ENCODE measurements around the gene CHST8.

DNA sequence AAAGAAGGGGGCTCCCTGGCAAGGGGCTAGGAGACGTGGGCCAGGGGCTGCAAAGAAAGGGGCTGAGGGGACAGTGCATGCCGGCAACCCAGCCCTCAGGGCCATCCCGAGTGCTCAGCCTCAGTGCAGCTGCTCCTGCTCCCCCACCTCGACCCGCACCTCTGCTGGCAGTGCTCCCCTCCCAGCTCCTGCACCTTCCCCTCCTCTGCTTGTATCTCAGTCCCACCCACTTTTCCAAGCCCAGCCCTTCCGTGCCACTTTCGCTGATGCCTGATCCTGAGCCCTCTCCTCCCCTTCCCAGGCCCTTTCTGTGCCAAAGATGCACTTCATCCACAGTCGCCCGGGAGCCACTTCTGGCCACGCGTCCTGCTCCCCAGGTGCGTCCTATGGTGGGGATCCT lies 105.0 kb downstream of the CHST8 start:
- TF ChIP-seq, protein P1, sequence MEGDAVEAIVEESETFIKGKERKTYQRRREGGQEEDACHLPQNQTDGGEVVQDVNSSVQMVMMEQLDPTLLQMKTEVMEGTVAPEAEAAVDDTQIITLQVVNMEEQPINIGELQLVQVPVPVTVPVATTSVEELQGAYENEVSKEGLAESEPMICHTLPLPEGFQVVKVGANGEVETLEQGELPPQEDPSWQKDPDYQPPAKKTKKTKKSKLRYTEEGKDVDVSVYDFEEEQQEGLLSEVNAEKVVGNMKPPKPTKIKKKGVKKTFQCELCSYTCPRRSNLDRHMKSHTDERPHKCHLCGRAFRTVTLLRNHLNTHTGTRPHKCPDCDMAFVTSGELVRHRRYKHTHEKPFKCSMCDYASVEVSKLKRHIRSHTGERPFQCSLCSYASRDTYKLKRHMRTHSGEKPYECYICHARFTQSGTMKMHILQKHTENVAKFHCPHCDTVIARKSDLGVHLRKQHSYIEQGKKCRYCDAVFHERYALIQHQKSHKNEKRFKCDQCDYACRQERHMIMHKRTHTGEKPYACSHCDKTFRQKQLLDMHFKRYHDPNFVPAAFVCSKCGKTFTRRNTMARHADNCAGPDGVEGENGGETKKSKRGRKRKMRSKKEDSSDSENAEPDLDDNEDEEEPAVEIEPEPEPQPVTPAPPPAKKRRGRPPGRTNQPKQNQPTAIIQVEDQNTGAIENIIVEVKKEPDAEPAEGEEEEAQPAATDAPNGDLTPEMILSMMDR (IDR thresholded peaks at IDR 0.05), result no peak
- no peak for TF ChIP-seq POLR2A (IDR thresholded peaks at IDR 0.05)
- TF ChIP-seq EP300 (IDR thresholded peaks at IDR 0.05), result no peak
